ENCODE results near the gene BTBD6. TPM values are rescaled to one million over a fixed set of nuclear protein-coding genes. Genes with fewer than 3 reads are reported as not detected.

The BTBD6 gene
- total RNA-seq, 1 experiment from 2014 or later, result 54.7 TPM

- no peak for DNase-seq (ENCODE audit: low read depth)
Observed at GRCh38 chr14:105211086-105211757, 37.1 kb upstream of the BTBD6 start.

GRCh38 chr14:105211758-105212089 is 36.6 kb upstream of the BTBD6 start:
- DNase-seq (ENCODE audit: low read depth), result no peak

GRCh38 chr14:105212541-105213300 is 35.6 kb upstream of the BTBD6 start:
- peak; percentile 51 for DNase-seq (ENCODE audit: low read depth)

- DNase-seq (ENCODE audit: low read depth), result no peak
Observed at GRCh38 chr14:105213361-105213760, 35.0 kb upstream of the BTBD6 start.

GRCh38 chr14:105214324-105214915 is 33.9 kb upstream of the BTBD6 start:
- DNase-seq (ENCODE audit: low read depth), result no peak

GRCh38 chr14:105215602-105216001 is 32.7 kb upstream of the BTBD6 start:
- no peak for DNase-seq (ENCODE audit: low read depth)

GRCh38 chr14:105216490-105217247 is 31.7 kb upstream of the BTBD6 start:
- no peak for DNase-seq (ENCODE audit: low read depth)

- DNase-seq (ENCODE audit: low read depth), result no peak
Observed at GRCh38 chr14:105217774-105218173, 30.6 kb upstream of the BTBD6 start.

- no peak for DNase-seq (ENCODE audit: low read depth)
Observed at GRCh38 chr14:105218611-105219010, 29.7 kb upstream of the BTBD6 start.

- no peak for DNase-seq (ENCODE audit: low read depth)
Observed at GRCh38 chr14:105219043-105219612, 29.2 kb upstream of the BTBD6 start.

- DNase-seq (ENCODE audit: low read depth), result no peak
Observed at GRCh38 chr14:105219753-105220152, 28.6 kb upstream of the BTBD6 start.

GRCh38 chr14:105220699-105221597 is 27.4 kb upstream of the BTBD6 start:
- no peak for DNase-seq (ENCODE audit: low read depth)

- DNase-seq (ENCODE audit: low read depth), result no peak
Observed at GRCh38 chr14:105221598-105222178, 26.6 kb upstream of the BTBD6 start.

GRCh38 chr14:105223260-105223659 is 25.1 kb upstream of the BTBD6 start:
- no peak for DNase-seq (ENCODE audit: low read depth)

GRCh38 chr14:105223770-105224544 is 24.4 kb upstream of the BTBD6 start:
- no peak for DNase-seq (ENCODE audit: low read depth)

GRCh38 chr14:105224845-105225570 is 23.3 kb upstream of the BTBD6 start:
- no peak for DNase-seq (ENCODE audit: low read depth)

GRCh38 chr14:105226198-105226597 is 22.1 kb upstream of the BTBD6 start:
- no peak for DNase-seq (ENCODE audit: low read depth)

GRCh38 chr14:105227346-105227745 is 21.0 kb upstream of the BTBD6 start:
- no peak for DNase-seq (ENCODE audit: low read depth)

GRCh38 chr14:105228562-105228961 is 19.8 kb upstream of the BTBD6 start:
- no peak for DNase-seq (ENCODE audit: low read depth)

All from LHCN-M2 (cell line).